Hematopoietic multipotent progenitor cell treated with erythropoietin and hydrocortisone succinate and interleukin-3 and kit ligand, for 6 days (in vitro differentiated cells): ENCODE results near the gene MOV10L1.

Experiments
- DNase-seq: peaks from one replicate; pipeline ENCODE4 v3.0.0-alpha.2; 2015

Gene MOV10L1

GRCh38 chr22:50208430-50208938 is 118.7 kb downstream of the MOV10L1 start:
- DNase-seq, result no peak

- DNase-seq, result no peak
These were observed 119.4 kb downstream of the MOV10L1 start for GRCh38 chr22:50208939-50209892.

GRCh38 chr22:50209893-50210292 is 120.1 kb downstream of the MOV10L1 start:
- DNase-seq, result peak; percentile 90

GRCh38 chr22:50210378-50211139 is 120.8 kb downstream of the MOV10L1 start:
- DNase-seq, result no peak

GRCh38 chr22:50211147-50211546 is 121.3 kb downstream of the MOV10L1 start:
- no peak for DNase-seq
